Keratinocyte (primary cell): Measurements from ENCODE around the gene RIPK1.

Experiments
- EZH2 ChIP-seq: IDR thresholded peaks from one replicate; pipeline ENCODE4 v1.6.1; 2012; ENCODE audit warnings: inconsistent platforms, mild to moderate bottlenecking, low read length, moderate library complexity
- TF ChIP-seq, protein P1 (sequence below), 3 experiments: IDR thresholded peaks in 1 of 3; conservative IDR thresholded peaks in 1 of 3; optimal IDR thresholded peaks in 1 of 3; 2 replicates in 2 of 3; 3 replicates in 1 of 3; pipeline versions ENCODE3 to v1.5.1; 2011; ENCODE audit warnings: low read length in 3 of 3, mild to moderate bottlenecking in 3 of 3, moderate library complexity in 2 of 3, control low read depth in 1 of 3, inconsistent platforms in 1 of 3; ENCODE audit not compliant: insufficient read depth in 2 of 3; ENCODE audit errors: extremely low read depth in 1 of 3

DNA sequence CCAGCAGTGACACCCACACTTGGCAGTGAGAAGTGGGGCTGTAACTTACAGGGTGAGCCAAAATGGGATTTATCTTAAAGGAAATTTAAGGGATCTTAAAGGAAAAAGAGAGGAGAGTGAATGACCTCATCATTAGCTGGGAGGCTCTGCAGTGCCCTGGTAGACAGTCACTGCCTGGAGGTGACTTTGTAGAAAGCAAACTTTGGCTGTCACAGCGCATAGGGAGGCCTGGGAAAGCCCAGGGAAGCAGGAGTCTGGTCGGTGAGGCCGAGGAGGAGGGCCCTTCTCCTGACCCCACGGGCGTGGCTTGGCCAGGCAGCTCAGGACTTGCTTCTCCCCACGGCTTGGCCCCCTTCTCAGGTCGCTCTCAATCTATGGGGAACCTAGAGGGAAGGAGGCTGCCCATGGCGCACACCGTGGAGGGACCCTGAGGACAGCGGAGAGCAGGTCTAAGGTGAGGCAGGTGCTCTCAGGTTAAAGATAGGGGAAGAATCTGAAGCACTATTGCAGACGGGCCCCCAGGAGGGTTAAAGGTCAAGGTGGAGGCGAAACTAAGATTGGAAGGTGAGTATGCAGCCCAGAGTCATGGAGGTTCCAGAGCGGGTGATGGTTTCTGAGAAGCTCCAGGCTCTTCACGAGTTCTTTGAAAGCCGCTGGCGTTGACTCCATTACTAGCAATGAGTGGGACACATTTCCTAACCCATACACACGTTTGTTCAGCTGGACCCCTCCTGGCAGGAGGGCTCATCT lies 15.6 kb upstream of the RIPK1 start:
- TF ChIP-seq EZH2, result no peak
- TF ChIP-seq, protein P1, sequence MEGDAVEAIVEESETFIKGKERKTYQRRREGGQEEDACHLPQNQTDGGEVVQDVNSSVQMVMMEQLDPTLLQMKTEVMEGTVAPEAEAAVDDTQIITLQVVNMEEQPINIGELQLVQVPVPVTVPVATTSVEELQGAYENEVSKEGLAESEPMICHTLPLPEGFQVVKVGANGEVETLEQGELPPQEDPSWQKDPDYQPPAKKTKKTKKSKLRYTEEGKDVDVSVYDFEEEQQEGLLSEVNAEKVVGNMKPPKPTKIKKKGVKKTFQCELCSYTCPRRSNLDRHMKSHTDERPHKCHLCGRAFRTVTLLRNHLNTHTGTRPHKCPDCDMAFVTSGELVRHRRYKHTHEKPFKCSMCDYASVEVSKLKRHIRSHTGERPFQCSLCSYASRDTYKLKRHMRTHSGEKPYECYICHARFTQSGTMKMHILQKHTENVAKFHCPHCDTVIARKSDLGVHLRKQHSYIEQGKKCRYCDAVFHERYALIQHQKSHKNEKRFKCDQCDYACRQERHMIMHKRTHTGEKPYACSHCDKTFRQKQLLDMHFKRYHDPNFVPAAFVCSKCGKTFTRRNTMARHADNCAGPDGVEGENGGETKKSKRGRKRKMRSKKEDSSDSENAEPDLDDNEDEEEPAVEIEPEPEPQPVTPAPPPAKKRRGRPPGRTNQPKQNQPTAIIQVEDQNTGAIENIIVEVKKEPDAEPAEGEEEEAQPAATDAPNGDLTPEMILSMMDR (optimal IDR thresholded peaks at IDR 0.05 in 1 of 3, IDR thresholded peaks at IDR 0.05 in 1 of 3, conservative IDR thresholded peaks at IDR 0.05 in 1 of 3; ENCODE audit: extremely low read depth in 1 of 3, insufficient read depth in 2 of 3, low read length in 3 of 3), result no peak
